ENCODE measurements around the gene TMEM232.

GRCh38 chr5:110757118-110757729 is 30.8 kb upstream of the TMEM232 start:
- no peak for TF ChIP-seq POLR2AphosphoS5 (IDR thresholded peaks at IDR 0.05; ENCODE audit: control insufficient read depth, insufficient read depth, low read depth, low read length)
- TF ChIP-seq TCF7 (IDR thresholded peaks at IDR 0.05; ENCODE audit: borderline replicate concordance) = no peak
- no peak for TF ChIP-seq ZNF184 (CRISPR knock-in tag; IDR thresholded peaks at IDR 0.05)
- TF ChIP-seq CHD4 (IDR thresholded peaks at IDR 0.05; ENCODE audit: insufficient read depth, insufficient replicate concordance, low read depth, low read length, poor library complexity, severe bottlenecking) = no peak
- no peak for TF ChIP-seq ETS1 (conservative IDR thresholded peaks at IDR 0.05; ENCODE audit: control insufficient read depth, low read depth, low read length)
- TF ChIP-seq CTCF (IDR thresholded peaks at IDR 0.05 in 2 of 3, conservative IDR thresholded peaks at IDR 0.05 in 1 of 3; ENCODE audit: insufficient read depth in 2 of 3, low read depth in 1 of 3, low read length in 3 of 3) = peak; percentile 13 to 67 (median 44); a peak in 4 of 6 replicates
- no peak for TF ChIP-seq SOX6 (IDR thresholded peaks at IDR 0.05)
- no peak for TF ChIP-seq RCOR1 (IDR thresholded peaks at IDR 0.05; ENCODE audit: borderline replicate concordance in 1 of 2, low read depth in 2 of 2, low read length in 2 of 2)
- TF ChIP-seq CHD2 (IDR thresholded peaks at IDR 0.05; ENCODE audit: low read depth, low read length) = no peak
- TF ChIP-seq SP1 (CRISPR knock-in tag; IDR thresholded peaks at IDR 0.05) = no peak
- no peak for TF ChIP-seq AFF1 (IDR thresholded peaks at IDR 0.05; ENCODE audit: low read depth in 1 of 2, partially characterized antibody in 2 of 2)
- no peak for TF ChIP-seq ATF6 (CRISPR knock-in tag; IDR thresholded peaks at IDR 0.05)
- no peak for TF ChIP-seq ATF3 (IDR thresholded peaks at IDR 0.05)
- TF ChIP-seq ATF3 (CRISPR knock-in tag; conservative IDR thresholded peaks at IDR 0.05) = no peak
- no peak for TF ChIP-seq EP300 (IDR thresholded peaks at IDR 0.05; ENCODE audit: low read length)
